GM19351 (cell line): ENCODE results near the gene EBF3.

Experiments used
- ATAC-seq: cut with Tn5 transposase; IDR thresholded peaks from one replicate; pipeline ENCODE4 v1.9.1; 2021; ENCODE audit warnings: mild to moderate bottlenecking, moderate library complexity; ENCODE audit not compliant: unreplicated experiment

Gene EBF3

DNA sequence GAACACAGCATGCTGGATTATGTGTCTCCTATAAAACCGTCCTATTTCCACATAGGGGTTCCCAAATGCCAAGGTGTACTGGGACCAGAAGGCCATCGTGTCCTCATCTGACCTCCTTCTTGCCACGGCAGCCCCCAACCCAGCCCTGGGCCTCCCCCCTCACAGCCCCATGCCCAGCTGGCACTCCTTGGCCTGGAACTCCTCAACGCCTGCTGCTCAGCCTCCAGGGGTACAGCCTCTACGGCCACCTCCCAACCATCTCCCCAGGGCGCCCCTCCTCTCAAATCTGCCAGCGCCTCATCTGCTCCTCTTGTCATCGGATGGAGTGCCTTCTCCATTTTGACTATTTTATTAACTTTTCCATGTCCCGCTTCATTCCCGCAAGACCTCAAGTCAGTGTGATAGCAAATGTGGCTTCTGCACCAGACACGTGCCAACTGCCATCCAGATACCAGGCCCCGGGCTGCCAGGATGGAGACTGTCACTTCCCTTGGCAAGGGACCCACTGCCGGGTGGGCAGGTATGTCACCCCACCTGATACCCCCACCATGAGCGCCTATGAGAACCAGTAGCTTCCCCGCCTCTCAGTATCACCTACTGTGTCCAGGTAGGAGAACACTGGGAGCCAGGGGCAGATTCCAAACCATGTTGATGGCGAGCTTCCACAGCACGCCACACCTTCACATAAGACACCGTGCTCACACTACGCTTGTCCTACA, 106.7 kb downstream of the EBF3 start:
- no peak for ATAC-seq

GRCh38 chr10:129855836-129856563, 108.1 kb downstream of the EBF3 start:
- no peak for ATAC-seq

DNA sequence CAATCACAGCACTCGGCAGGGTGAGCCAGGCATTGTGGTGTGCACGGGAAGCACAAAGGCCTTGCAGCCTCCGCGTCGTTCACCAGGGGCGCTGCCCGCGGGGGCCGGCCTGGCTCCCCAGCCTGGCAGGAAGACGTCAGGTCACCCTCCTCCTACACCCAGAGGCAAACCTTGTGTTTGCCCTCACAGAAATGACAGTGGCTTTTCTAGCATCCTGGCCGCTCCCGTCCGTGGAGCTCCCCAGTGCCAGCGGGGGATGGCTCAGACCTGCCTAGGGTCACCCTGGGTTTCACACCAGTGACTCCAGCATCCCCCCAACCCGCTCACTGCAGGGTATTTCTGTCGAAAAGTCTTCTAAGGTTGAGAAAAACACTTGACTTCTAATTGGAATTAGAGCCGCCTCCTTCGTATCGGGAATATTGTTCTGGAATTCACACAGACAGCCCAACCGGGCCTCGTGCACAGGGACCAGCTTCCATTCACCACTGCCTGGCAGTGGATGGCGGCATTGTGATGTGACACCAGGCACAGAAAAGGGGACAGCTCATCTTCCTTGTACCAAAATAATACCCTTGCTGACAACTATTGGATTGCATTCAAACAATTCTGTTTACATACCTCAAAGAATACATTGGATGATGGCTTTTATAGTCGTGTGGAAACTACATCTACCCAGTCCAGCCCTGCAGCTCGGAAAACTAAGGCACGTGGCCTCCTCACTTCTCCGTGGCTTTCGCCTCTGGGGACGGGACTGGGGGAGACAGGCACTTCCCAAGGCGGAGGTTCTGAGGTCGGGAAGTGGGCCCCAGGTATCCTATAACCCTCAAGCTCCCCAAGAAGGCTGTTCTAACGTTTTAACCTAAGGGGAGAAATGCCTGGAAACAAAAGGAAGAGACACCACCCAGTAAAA, 109.0 kb downstream of the EBF3 start:
- ATAC-seq, result no peak

GRCh38 chr10:129854158-129854557, 109.9 kb downstream of the EBF3 start:
- no peak for ATAC-seq

- ATAC-seq, result no peak
Observed at GRCh38 chr10:129853562-129853903, 110.5 kb downstream of the EBF3 start.

- no peak for ATAC-seq
Observed at GRCh38 chr10:129852829-129853561, 111.1 kb downstream of the EBF3 start.

DNA sequence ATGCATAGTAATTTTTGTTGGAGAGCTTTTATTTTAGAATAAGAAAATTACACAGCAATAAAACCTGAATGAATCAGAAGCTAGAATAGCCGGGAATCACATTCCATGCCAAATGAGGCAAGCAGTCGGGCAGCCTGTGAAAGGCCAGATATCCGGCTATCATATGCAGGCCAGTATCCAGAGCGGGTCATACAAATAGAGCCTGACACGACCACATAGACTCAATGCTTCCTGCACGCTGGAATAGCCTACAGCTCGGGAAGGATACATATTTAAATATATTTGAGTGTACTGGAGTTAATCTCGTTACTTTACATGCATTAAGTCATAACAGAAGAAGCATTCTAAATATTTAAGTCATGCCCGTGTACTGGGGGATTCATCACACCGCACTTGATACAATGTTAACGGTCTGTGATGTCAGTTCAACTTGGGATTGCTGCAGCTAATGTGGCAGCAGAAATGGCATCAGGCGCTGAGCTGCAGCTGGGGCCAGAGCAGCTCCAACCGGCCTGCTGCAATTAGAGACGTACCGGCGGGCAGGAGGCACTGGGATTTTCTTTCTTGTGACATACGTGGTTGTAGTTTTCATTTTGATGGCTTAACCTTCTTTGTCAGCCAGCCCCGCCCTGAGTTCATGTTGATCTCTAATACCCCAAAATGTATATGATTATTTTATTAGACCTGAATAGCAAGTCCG, 112.0 kb downstream of the EBF3 start:
- no peak for ATAC-seq

DNA sequence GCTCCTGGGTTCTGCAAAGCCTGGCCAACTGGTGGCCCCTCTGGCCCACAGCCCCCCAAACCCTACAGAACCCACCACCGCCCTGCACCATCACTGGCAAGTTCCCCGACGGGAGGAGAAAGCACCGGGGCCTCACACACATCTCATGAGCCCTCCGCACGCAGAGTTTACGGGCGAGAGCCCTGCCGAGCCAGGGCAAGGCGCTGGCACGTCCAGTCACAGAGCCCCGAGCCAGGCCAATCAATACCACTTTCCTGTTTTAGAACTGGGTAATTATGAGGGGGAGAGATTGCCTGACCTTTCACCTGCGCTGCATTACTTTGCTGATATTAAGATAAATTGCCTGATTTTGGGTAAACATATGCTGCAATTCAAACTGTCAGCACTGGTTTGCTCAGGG, 113.3 kb downstream of the EBF3 start:
- ATAC-seq, result no peak

DNA sequence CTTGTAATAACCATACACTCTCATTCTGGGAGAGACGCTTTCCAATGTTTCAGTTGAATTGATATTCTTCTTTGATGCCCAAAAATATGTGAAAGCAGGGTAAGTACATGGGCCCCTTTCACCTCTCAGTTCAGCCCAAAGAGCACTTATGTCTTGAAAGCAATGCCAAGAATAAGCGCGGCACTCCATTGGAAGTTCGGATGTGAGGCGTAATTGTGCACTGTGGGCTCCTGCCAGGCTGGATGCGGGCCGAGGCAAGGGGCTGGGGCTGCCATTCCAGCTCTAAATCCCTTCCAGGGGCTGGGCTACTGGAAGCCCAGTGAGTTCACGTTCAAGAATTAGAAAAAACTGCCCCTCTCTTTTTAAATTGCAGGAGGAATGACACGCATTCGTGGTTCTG, 113.8 kb downstream of the EBF3 start:
- no peak for ATAC-seq

DNA sequence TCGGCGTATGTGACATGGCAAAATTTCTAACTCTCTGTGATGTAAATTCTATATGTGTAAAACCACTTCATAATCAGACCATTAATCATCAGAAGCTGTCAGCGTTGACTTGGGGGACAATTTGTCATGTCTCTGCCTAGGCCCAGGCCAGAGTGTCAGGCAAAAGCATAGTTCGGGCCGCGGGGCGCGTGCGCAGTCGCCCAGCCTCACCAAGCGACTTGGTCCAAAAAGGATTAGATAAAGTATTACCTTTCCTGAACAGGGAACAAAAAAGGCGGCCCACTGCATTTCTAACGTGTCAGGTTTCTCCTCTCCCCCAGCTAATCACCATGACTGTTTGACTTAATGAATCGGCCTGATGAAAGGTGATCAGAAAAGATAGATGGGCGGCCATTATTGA, 114.2 kb downstream of the EBF3 start:
- no peak for ATAC-seq

DNA sequence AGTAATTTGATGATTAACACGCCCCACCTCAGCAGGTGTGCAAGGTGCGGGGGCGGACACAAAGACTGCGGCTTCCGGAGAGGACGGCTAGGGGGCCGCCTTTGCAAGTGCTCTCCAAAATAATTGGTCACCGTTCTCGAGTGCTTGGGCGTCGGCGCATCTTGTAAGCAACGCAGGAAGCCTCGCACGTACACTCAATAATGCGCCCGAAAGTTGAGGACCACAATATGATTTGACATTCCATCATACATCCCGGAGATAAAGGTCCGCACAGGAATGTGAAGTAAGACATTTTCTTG, 114.7 kb downstream of the EBF3 start:
- no peak for ATAC-seq

DNA sequence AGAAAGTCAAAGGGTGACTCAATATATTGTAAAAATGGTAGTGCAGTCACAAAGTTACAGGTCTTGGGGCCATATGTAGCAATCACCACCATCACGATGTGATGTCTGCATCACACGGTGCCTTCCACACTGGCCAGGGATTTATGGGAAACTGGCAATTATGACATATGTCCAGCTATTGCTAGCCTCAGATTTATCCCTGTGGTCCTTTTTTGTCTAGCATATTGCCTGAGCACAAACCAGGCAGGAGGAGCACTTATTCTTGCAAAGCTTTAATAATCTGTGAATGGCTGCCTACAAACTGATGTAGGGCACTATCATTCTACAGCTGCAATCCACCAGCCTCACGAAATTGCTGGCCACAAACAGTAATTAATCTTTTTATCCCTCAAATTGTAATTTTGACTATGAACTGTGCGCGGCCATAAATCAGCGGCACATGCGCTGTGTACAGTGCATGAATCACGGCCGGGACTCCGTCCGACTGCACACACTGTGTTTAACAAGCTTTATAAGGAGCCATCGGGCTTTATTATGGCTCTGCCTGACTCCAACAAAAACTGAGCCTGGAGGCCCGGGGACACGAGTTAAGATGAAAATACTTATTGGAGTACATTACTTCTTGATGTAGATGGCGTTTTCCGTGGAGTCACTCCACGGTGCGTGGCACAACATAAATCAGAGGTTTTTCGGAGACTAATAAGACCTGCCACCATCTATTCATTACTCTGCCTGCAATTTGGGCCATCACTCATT, 115.2 kb downstream of the EBF3 start:
- no peak for ATAC-seq

GRCh38 chr10:129847741-129848483, 116.2 kb downstream of the EBF3 start:
- ATAC-seq, result no peak

DNA sequence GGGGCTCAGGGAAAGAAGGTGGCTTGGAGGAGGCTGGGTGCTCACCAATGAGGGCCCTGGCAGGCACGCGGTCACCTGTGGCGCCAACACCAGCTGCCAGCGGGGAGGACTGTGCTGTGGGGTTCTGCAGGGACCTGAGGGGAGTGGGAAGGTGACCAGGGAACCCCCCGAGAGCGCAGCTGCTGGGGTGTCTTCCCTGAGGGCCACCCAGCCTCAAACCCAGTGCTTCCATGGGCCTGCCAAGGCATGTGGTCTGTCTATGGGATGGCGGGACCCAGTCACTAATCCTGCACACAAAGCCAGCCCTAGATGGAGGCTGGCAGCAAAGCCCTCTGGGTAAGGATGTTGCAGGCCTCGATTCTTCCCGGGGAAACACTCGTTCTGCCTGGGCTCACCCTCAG, 117.1 kb downstream of the EBF3 start:
- ATAC-seq, result no peak

DNA sequence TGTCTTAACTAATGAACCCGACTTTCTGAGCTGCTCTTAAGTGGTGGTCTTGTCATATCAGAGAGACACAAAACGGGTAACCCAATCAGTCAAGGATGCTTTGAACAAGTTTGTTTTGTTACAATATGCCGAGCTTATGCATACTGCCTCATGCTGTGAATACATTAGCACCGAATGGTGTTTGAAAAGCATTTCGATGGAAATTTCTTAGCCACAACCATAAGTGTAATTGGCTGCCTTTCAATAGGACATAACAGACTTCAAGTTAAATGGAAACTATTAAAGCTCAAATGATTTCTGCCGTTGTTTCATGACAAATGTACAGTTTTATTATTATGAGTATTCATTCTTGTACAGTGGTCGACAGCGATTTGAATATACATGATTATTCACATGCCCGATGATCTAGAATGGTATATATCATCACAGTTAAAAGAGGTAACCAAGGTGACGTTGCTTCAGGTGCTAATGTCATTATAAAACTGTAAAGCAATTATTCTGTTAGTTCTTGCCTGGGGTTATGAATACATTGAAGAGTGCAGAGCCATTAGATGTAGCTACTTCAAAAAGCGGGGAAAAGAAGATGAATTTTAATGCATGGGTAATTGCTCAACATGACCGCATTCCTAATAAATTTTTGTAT, 118.8 kb downstream of the EBF3 start:
- no peak for ATAC-seq

DNA sequence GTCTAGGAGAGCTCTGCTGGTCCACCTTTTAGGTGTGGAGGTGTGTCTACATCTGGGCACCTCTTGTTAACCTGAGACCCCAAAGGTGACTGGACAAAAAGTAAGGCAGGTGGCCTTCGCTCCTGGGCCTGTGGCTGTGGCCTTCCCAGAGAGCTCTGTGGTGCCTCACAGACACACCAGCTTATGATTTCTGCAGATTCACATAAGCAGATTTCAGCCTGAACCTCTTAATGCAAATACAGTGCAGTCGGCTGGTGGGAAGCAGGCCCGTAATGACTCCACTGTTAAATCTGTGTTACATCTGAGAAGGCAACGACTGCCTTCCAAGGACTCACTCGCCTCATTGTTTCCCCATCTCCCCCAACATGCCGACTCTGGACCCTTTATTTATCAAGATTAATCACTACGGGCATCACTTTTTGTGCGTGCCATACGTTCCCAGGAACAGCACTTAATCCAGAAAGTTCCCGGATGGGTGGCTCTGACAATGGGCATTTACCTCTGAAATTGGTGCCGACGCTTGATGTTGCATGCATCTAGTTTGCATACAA, 119.8 kb downstream of the EBF3 start:
- no peak for ATAC-seq

GRCh38 chr10:129843702-129844101, 120.4 kb downstream of the EBF3 start:
- no peak for ATAC-seq

DNA sequence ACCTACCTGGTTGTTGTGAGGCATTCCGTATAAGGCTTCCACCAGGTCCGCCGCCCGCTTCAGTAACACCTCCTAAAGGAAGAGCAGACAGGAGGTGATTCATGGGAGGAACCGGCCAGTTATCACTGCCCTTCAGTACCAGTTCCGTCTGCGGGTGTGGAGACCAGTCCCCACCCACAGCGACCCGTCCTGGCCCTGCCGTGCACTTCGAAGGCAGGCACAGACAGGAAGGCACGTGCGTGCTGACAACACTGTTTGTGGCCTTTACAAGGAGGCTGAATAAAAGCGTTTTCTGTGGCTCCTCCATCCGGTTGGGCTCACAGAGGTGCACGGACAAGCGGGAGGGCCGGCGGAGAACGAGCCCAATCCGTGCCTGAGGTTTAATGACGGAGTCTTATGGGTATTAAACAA, 120.9 kb downstream of the EBF3 start:
- no peak for ATAC-seq
